ENCODE results near the gene ABCA9. TPM values are rescaled to one million over a fixed set of nuclear protein-coding genes. Genes with fewer than 3 reads are reported as not detected.

The ABCA9 gene
- total and polyA plus RNA-seq, 9 of the 15 experiments (the other 6 are each of a cell fraction or from before 2014, with no cell fraction given), result 0.04 TPM; not detected in 8

GRCh38 chr17:69047368-69048263 is 13.1 kb downstream of the ABCA9 start (continued):
- TF ChIP-seq THAP7 (CRISPR knock-in tag; IDR thresholded peaks at IDR 0.05), result no peak
- TF ChIP-seq ZNF707 (CRISPR knock-in tag; conservative IDR thresholded peaks at IDR 0.05), result no peak
- no peak for TF ChIP-seq ASH1L (IDR thresholded peaks at IDR 0.05; ENCODE audit: borderline replicate concordance, low read depth, partially characterized antibody)
- TF ChIP-seq LARP7 (IDR thresholded peaks at IDR 0.05), result no peak
- TF ChIP-seq ARID1B (IDR thresholded peaks at IDR 0.05), result peak; percentile 99
- TF ChIP-seq ZNF121 (CRISPR knock-in tag; conservative IDR thresholded peaks at IDR 0.05), result no peak
- TF ChIP-seq PYGO2 (tag; IDR thresholded peaks at IDR 0.05), result 0 out of 2 replicates have a peak, but pooled peaks have one; percentile 69
- peak; percentile 1 for TF ChIP-seq ZBTB9 (CRISPR knock-in tag; IDR thresholded peaks at IDR 0.05)
- TF ChIP-seq MTA2 (IDR thresholded peaks at IDR 0.05; ENCODE audit: low read depth), result peak; percentile 95
- TF ChIP-seq ELF2 (CRISPR knock-in tag; IDR thresholded peaks at IDR 0.05), result no peak
- TF ChIP-seq JUN (IDR thresholded peaks at IDR 0.05; ENCODE audit: borderline replicate concordance, low read depth, low read length), result peak; percentile 95
- TF ChIP-seq JUN (CRISPR knock-in tag; IDR thresholded peaks at IDR 0.05; ENCODE audit: borderline replicate concordance), result no peak
- no peak for TF ChIP-seq E2F3 (CRISPR knock-in tag; IDR thresholded peaks at IDR 0.05)
- peak; percentile 55 for TF ChIP-seq DDX20 (tag; IDR thresholded peaks at IDR 0.05; ENCODE audit: low read depth)
- no peak for TF ChIP-seq TBP (optimal IDR thresholded peaks at IDR 0.05; ENCODE audit: low read depth, low read length)
- TF ChIP-seq SMAD1 (IDR thresholded peaks at IDR 0.05; ENCODE audit: low read depth, low read length, partially characterized antibody), result peak; percentile 76
- peak; percentile 61; the same call in 1 of the 2 replicates for TF ChIP-seq ZNF592 (IDR thresholded peaks at IDR 0.05)
- TF ChIP-seq SRSF9 (IDR thresholded peaks at IDR 0.05; ENCODE audit: borderline replicate concordance, low read depth, low read length), result no peak
- no peak for TF ChIP-seq CTCFL (IDR thresholded peaks at IDR 0.05; ENCODE audit: borderline replicate concordance, insufficient read depth, low read depth, low read length, poor library complexity, severe bottlenecking)
- no peak for TF ChIP-seq STAG1 (CRISPR knock-in tag; IDR thresholded peaks at IDR 0.05; ENCODE audit: borderline replicate concordance)
